Loucy (cell line): Measurements from ENCODE around the gene RNF168.

Source experiments
- CTCF ChIP-seq: fragments of 200-600 bp; sonication (generic); conservative IDR thresholded peaks from 2 replicates; pipeline ENCODE4 v1.5.1; 2014; ENCODE audit warnings: mild to moderate bottlenecking, antibody characterized with exemption, low read length
- EZH2phosphoT487 ChIP-seq: fragments of 200-600 bp; IDR thresholded peaks from 2 replicates; pipeline ENCODE4 v1.6.1; 2018; ENCODE audit warnings: antibody characterized with exemption, mild to moderate bottlenecking, moderate library complexity, borderline replicate concordance

- TF ChIP-seq CTCF (no peak), EZH2phosphoT487 (no peak)
These were observed 43.0 kb upstream of the RNF168 start for GRCh38 chr3:196546537-196546936.
